ENCODE data around the gene ADK.

DNA sequence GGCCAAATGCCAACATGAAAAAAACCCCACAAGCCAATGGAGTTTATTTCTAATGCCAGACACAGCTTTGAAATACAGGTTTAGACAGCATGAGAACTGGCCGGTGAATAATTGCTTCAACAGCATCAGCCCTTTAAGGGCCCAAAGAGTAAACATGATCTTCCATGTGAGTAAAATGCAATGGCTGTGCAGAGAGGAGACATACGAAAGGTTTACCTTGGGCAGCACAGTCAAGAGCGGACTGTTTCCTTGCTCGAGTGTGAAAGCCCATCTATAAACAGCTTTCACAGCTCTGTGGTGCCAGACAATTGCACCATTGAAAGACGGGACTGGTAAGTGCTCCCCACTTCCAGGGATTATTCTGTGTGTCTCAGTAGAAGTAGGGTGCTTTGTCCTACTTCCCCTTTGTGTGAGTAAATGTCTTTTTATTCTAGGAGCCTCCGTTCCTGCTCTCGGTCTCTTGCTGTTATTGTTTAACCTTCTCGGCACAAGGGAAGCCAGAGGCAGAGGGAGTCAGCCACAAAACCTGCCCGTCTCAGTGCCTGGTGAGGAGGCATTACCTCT is 597.5 kb downstream of the ADK start:
- TF ChIP-seq, protein P1, sequence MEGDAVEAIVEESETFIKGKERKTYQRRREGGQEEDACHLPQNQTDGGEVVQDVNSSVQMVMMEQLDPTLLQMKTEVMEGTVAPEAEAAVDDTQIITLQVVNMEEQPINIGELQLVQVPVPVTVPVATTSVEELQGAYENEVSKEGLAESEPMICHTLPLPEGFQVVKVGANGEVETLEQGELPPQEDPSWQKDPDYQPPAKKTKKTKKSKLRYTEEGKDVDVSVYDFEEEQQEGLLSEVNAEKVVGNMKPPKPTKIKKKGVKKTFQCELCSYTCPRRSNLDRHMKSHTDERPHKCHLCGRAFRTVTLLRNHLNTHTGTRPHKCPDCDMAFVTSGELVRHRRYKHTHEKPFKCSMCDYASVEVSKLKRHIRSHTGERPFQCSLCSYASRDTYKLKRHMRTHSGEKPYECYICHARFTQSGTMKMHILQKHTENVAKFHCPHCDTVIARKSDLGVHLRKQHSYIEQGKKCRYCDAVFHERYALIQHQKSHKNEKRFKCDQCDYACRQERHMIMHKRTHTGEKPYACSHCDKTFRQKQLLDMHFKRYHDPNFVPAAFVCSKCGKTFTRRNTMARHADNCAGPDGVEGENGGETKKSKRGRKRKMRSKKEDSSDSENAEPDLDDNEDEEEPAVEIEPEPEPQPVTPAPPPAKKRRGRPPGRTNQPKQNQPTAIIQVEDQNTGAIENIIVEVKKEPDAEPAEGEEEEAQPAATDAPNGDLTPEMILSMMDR (conservative IDR thresholded peaks at IDR 0.05; ENCODE audit: low read depth, low read length), result no peak
- no peak for TF ChIP-seq FOS (IDR thresholded peaks at IDR 0.05; ENCODE audit: low read depth, low read length)
- no peak for TF ChIP-seq NFE2L2 (IDR thresholded peaks at IDR 0.05; ENCODE audit: low read depth, low read length)
- TF ChIP-seq MAFK (IDR thresholded peaks at IDR 0.05; ENCODE audit: low read depth, low read length), result no peak
- TF ChIP-seq BHLHE40 (IDR thresholded peaks at IDR 0.05; ENCODE audit: low read depth, low read length), result no peak
- TF ChIP-seq MAZ (IDR thresholded peaks at IDR 0.05; ENCODE audit: borderline replicate concordance, low read depth, low read length), result no peak
- no peak for TF ChIP-seq POLR2A (IDR thresholded peaks at IDR 0.05; ENCODE audit: low read depth, low read length)
- no peak for TF ChIP-seq RFX5 (IDR thresholded peaks at IDR 0.05; ENCODE audit: low read depth, low read length)

Data from IMR-90 (cell line).